Measurements from ENCODE around the gene RUNX2. TPM values are rescaled to one million over a fixed set of nuclear protein-coding genes. Genes with fewer than 3 reads are reported as not detected.

Gene RUNX2
- polyA plus RNA-seq, 1 donor (not counting 4 experiments of a cell fraction or from before 2014, with no cell fraction given): 1.4 TPM

GRCh38 chr6:45326698-45327417, 1.3 kb upstream of the RUNX2 start:
- no peaks in the 10 kb centered on the region for H3K9me1 ChIP-seq (ENCODE audit: control insufficient read depth, extremely low read depth, insufficient read depth, low read length)
- dilution Hi-C loops (cut with MboI; ENCODE audit: extremely low pct_ligation_motif_present, low sequenced_read_pairs): no loop called here
- FAIRE-seq: peak; percentile 17

GRCh38 chr6:45328523-45328922, 393 bp downstream of the RUNX2 start:
- Histone ChIP-seq H3K4me1 (ENCODE audit: control insufficient read depth, extremely low read depth, insufficient read depth, low read length) (no peaks in the 10 kb centered on the region), H3K9me3 (ENCODE audit: control insufficient read depth, low read depth, low read length) (no peaks in the 10 kb centered on the region), H3K27me3 (ENCODE audit: control insufficient read depth, extremely low read depth, insufficient read depth, low read length) (no peaks in the 10 kb centered on the region), H3K4me2 (ENCODE audit: control insufficient read depth, extremely low read depth, insufficient read depth, low read depth, low read length) (no peak overlapping the region), H3K9ac (ENCODE audit: control insufficient read depth, extremely low read depth, insufficient read depth, low read length) (no peak overlapping the region), H3K27ac (ENCODE audit: control insufficient read depth, insufficient read depth, low read length) (no peak overlapping the region), H3K36me3 (ENCODE audit: control insufficient read depth in 2 of 2, extremely low read depth in 1 of 2, insufficient read depth in 2 of 2, low read length in 2 of 2) (no peaks in the 10 kb centered on the region), H3K4me3 (ENCODE audit: control insufficient read depth in 2 of 3, extremely low read depth in 1 of 3, insufficient read depth in 2 of 3, low read depth in 1 of 3, low read length in 3 of 3) (no peak overlapping the region), H3K79me2 (ENCODE audit: control insufficient read depth, insufficient read depth, low read length) (no peaks in the 10 kb centered on the region), H3K9me1 (ENCODE audit: control insufficient read depth, extremely low read depth, insufficient read depth, low read length) (no peaks in the 10 kb centered on the region), H2AFZ (ENCODE audit: control insufficient read depth, low read length) (no peak overlapping the region), H4K20me1 (ENCODE audit: control insufficient read depth, extremely low read depth, insufficient read depth, low read length) (no peaks in the 10 kb centered on the region)
- FAIRE-seq: no peak
- DNase-seq (ENCODE audit: low read depth, low spot score): no peak
- dilution Hi-C loops (cut with MboI; ENCODE audit: extremely low pct_ligation_motif_present, low sequenced_read_pairs): no loop called here
- no peak for TF ChIP-seq CTCF (optimal IDR thresholded peaks at IDR 0.05 in 1 of 3, IDR thresholded peaks at IDR 0.05 in 1 of 3, conservative IDR thresholded peaks at IDR 0.05 in 1 of 3; ENCODE audit: extremely low read depth in 1 of 3, insufficient read depth in 2 of 3, low read length in 3 of 3)
- no peak for TF ChIP-seq EZH2 (IDR thresholded peaks at IDR 0.05; ENCODE audit: low read length)

More at GRCh38 chr6:45326698-45327417, 1.3 kb upstream of the RUNX2 start:
- H3K9ac ChIP-seq (ENCODE audit: control insufficient read depth, extremely low read depth, insufficient read depth, low read length): no peak overlapping the region
- H4K20me1 ChIP-seq (ENCODE audit: control insufficient read depth, extremely low read depth, insufficient read depth, low read length): no peaks in the 10 kb centered on the region
- H3K9me3 ChIP-seq (ENCODE audit: control insufficient read depth, low read depth, low read length): no peaks in the 10 kb centered on the region
- DNase-seq (ENCODE audit: low read depth, low spot score): no peak
- no peak overlapping the region for H3K4me2 ChIP-seq (ENCODE audit: control insufficient read depth, extremely low read depth, insufficient read depth, low read depth, low read length)
- H3K36me3 ChIP-seq (ENCODE audit: control insufficient read depth in 2 of 2, extremely low read depth in 1 of 2, insufficient read depth in 2 of 2, low read length in 2 of 2): no peaks in the 10 kb centered on the region
- no peaks in the 10 kb centered on the region for H3K27me3 ChIP-seq (ENCODE audit: control insufficient read depth, extremely low read depth, insufficient read depth, low read length)
- no peak overlapping the region for H3K27ac ChIP-seq (ENCODE audit: control insufficient read depth, insufficient read depth, low read length)
- H3K4me1 ChIP-seq (ENCODE audit: control insufficient read depth, extremely low read depth, insufficient read depth, low read length): no peaks in the 10 kb centered on the region
- TF ChIP-seq CTCF (optimal IDR thresholded peaks at IDR 0.05 in 1 of 3, IDR thresholded peaks at IDR 0.05 in 1 of 3, conservative IDR thresholded peaks at IDR 0.05 in 1 of 3; ENCODE audit: extremely low read depth in 1 of 3, insufficient read depth in 2 of 3, low read length in 3 of 3) (no peak), EZH2 (IDR thresholded peaks at IDR 0.05; ENCODE audit: low read length) (no peak)
- no peaks in the 10 kb centered on the region for H3K79me2 ChIP-seq (ENCODE audit: control insufficient read depth, insufficient read depth, low read length)
- no peak overlapping the region for H2AFZ ChIP-seq (ENCODE audit: control insufficient read depth, low read length)
- H3K4me3 ChIP-seq (ENCODE audit: control insufficient read depth in 2 of 3, extremely low read depth in 1 of 3, insufficient read depth in 2 of 3, low read depth in 1 of 3, low read length in 3 of 3): no peak overlapping the region
